Measurements from ENCODE around the gene ESRRA.
A peak's percentile ranks its signal among the peaks of the same experiment; 100 is the strongest.

The ESRRA gene

GRCh38 chr11:64352099-64352994, 47.0 kb downstream of the ESRRA start:
- DNase-seq (ENCODE audit: low spot score): no peak

GRCh38 chr11:64352995-64353714, 47.8 kb downstream of the ESRRA start:
- DNase-seq (ENCODE audit: low spot score): no peak

- DNase-seq (ENCODE audit: low spot score): no peak
These were observed 48.6 kb downstream of the ESRRA start for GRCh38 chr11:64353715-64354506.

GRCh38 chr11:64355078-64355940, 50.0 kb downstream of the ESRRA start:
- peak; percentile 82 for DNase-seq (ENCODE audit: low spot score)

GRCh38 chr11:64356498-64357411, 51.4 kb downstream of the ESRRA start:
- no peak for DNase-seq (ENCODE audit: low spot score)

DNA sequence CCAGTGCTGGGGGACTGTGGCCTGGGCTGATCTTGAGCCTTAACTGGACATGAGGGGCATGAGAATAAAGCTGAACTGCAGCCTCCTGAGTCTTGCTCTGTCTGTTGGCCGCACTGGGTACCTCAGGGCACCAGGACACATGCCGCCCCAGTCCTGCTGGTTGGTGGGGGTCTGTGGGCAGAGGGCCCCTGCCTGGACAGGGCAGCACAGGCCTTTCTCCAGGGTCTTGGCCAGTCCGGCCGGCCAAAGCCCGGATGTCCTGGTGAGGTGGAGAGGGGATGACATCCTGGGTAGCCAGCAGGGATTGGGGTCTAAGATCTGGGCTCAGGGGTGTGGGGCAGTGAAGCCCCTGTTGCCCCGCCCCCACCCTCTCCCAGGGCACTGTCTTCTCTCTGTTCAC, 52.1 kb downstream of the ESRRA start:
- no peak for DNase-seq (ENCODE audit: low spot score)

GRCh38 chr11:64357904-64358535, 52.7 kb downstream of the ESRRA start:
- no peak for DNase-seq (ENCODE audit: low spot score)

DNA sequence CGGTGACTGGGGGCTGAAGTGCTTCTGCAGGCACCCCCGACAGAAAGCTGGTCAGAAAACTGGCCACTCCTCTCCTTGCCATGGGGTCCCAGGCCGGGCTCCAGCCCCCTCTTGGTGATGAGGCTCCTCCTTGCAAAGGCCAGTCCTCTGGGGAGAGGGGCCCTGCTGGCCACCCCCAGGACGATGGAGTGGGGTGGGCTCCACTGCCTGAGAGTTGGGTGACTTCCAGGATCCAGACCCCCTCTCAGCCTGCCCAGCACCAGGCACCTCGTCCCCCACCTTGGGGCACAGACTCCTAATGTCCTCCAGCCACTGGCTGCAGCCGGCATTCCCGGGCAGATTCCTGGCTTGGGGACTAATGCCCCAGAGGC, 53.2 kb downstream of the ESRRA start:
- no peak for DNase-seq (ENCODE audit: low spot score)

- peak; percentile 62 for DNase-seq (ENCODE audit: low spot score)
These were observed 53.8 kb downstream of the ESRRA start, which contains the start of gene RPS6KA4 for GRCh38 chr11:64358907-64359711. Gene RPS6KA4, plus strand, starts transcription at chr11:64359162. Its CDS starts 74 bp downstream, at chr11:64359236.

GRCh38 chr11:64359712-64360445, 54.6 kb downstream of the ESRRA start:
- DNase-seq (ENCODE audit: low spot score): peak; percentile 62

DNA sequence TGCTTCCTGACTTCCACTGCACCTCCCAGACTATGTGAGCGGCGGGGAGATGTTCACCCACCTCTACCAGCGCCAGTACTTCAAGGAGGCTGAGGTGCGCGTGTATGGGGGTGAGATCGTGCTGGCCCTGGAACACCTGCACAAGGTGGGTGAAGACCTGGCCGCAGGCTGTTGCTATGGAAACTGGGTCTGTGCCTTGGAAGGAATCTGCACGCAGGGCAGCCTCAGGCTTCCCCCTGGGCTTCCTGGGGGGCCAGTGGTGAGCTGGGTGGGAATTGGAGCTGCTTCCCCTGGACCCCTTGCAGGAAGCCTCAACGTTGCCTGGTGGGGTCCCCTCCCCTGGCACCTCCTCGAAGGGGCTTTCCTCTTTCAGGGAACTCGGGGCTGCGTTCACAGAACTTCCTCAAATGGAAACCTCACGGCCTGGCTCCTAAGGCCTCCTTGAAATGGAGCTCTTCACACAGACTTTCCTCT, 55.2 kb downstream of the ESRRA start:
- DNase-seq (ENCODE audit: low spot score): no peak

GRCh38 chr11:64361659-64362058, 56.3 kb downstream of the ESRRA start:
- DNase-seq (ENCODE audit: low spot score): no peak

DNA sequence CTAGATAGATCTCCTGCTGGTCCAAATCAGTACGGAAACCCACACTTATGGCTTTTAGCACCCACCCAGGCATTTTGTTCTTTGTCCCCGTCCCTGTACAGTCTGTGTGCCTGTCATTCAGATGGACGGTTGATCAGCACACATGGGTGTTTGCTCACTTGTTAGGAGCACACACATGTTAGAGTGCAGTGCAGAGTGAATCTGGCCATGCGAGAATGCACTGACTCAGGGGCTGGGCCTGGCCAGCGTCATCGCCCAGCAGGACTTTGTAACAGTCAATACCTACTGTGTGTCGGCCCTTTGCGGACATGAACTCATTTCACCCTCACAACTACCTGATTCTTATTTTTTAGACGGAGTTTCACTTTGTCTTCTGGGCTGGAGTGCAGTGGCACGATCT, 57.0 kb downstream of the ESRRA start:
- DNase-seq (ENCODE audit: low spot score): no peak

- no peak for DNase-seq (ENCODE audit: low spot score)
These were observed 59.1 kb downstream of the ESRRA start for GRCh38 chr11:64364435-64364834.

- no peak for DNase-seq (ENCODE audit: low spot score)
These were observed 59.6 kb downstream of the ESRRA start for GRCh38 chr11:64364911-64365310.
